ENCODE data around the gene HDAC4.

Gene HDAC4

DNA sequence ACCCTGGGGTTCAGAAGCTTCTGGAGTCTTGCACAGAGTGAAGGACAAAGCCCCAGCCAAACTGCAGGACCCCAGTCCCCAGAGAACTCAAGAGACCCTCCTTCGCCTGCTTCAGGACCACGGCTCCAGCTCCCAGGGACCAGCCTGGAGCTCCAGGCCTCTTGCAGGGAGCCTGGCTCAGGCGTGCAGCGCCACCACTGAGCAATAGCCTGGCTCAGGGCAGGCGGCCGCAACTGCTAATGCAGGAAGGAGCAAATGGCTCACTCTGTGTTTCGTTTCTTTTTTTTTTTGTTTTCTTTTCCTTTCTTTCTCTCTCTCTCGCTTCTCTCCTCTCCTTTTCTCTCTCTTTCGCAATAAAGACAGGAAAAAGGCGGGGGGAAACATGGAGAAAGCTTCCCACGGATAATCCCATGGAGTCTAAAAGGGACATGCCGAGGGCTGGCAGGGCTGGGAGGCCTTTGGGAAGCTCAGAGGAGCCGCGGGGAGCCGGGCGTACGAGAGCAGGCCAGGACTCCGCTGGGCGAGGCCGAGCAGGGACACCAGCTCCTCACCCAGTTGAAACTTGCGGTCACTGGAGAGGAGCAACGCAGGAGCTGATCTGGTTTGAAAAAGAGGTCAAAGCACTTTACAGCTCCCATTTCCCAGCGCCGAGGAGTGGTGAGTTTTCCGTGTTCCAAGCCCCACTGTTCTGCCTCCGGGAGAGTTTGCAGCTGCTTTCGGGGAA, 308.1 kb downstream of the HDAC4 start:
- peaks cover 14% of the 10 kb centered on the region for H3K4me1 ChIP-seq (ENCODE audit: insufficient read depth, insufficient read length)
- H3K4me3 ChIP-seq (ENCODE audit: insufficient read length, low read depth), result no peak overlapping the region
- no peaks in the 10 kb centered on the region for H3K27me3 ChIP-seq (ENCODE audit: insufficient read depth, insufficient read length)
- no peaks in the 10 kb centered on the region for H3K9me3 ChIP-seq (ENCODE audit: insufficient read depth, low read length)
- peaks cover 24% of the 10 kb centered on the region for H3K36me3 ChIP-seq (ENCODE audit: insufficient read depth, insufficient read length, low read length)
- no peak for TF ChIP-seq SUZ12 (IDR thresholded peaks at IDR 0.05; ENCODE audit: extremely low read depth, insufficient read depth, insufficient read length)
- no peak for TF ChIP-seq ZNF274 (IDR thresholded peaks at IDR 0.05; ENCODE audit: low read depth, low read length)
- no peak for TF ChIP-seq YY1 (IDR thresholded peaks at IDR 0.05; ENCODE audit: insufficient read depth, insufficient read length)
- no peak overlapping the region for H3K9ac ChIP-seq (ENCODE audit: insufficient read length, low read depth)
- no peak for DNase-seq (ENCODE audit: low read depth, low spot score)

DNA sequence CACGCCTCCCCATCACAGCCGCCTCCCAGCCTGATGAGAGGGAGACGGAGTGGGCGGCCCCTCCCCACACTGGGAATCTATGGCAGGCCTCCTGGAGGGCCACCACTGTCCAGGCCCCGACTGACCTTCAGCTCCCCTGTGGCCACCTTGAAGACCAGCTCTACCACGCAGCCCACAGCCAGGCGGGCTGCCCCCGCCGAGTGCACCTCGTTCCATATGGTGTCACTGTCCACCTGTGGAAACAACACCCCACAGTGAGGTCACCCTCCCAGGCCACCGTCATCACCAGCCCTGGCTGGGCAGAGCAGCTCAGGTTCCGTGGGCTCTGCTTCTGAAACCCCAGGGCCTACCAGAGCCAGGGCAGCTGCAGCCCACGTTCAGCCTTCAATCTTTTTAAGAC, 310.9 kb downstream of the HDAC4 start:
- Histone ChIP-seq H3K36me3 (ENCODE audit: insufficient read depth, insufficient read length, low read length) (peaks cover 20% of the 10 kb centered on the region), H3K4me3 (ENCODE audit: insufficient read length, low read depth) (no peak overlapping the region), H3K9ac (ENCODE audit: insufficient read length, low read depth) (no peak overlapping the region), H3K27me3 (ENCODE audit: insufficient read depth, insufficient read length) (no peaks in the 10 kb centered on the region), H3K4me1 (ENCODE audit: insufficient read depth, insufficient read length) (peaks cover 13% of the 10 kb centered on the region), H3K9me3 (ENCODE audit: insufficient read depth, low read length) (no peaks in the 10 kb centered on the region)
- TF ChIP-seq SUZ12 (IDR thresholded peaks at IDR 0.05; ENCODE audit: extremely low read depth, insufficient read depth, insufficient read length) (no peak), ZNF274 (IDR thresholded peaks at IDR 0.05; ENCODE audit: low read depth, low read length) (no peak), YY1 (IDR thresholded peaks at IDR 0.05; ENCODE audit: insufficient read depth, insufficient read length) (no peak)
- DNase-seq (ENCODE audit: low read depth, low spot score), result no peak

DNA sequence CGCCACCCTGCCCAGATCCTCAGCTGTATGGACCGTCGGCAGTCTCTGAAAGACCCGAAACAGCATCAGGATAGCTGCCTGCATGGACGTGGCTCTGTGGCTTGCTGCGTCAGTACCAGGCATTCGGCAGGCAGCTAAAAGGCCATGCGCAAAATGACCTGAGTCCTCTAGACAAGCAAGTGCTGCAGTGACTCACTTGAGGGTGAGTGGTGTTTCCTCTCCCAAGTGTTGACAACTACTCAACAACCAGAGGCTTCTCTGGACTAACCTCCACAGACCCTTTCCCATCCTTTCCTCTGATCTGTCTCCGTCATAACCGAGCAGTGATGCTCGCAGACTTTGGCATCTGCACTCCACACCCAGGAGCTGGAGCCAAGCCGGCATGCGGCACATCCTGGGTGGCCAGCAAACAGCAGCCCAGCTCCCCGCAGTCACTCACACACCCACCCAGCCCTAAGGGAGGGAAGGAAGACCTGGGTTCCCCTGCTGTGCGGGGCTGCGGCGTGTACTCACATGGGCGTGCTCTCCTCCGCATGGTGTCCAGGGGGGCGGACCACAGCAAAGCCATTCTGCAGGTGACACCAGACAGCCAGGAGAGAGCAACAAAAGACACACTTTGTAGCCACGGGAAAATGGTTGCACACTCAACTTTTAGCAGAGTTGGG, 313.6 kb downstream of the HDAC4 start:
- no peaks in the 10 kb centered on the region for H3K27me3 ChIP-seq (ENCODE audit: insufficient read depth, insufficient read length)
- no peak overlapping the region for H3K4me3 ChIP-seq (ENCODE audit: insufficient read length, low read depth)
- peaks cover 1% of the 10 kb centered on the region for H3K4me1 ChIP-seq (ENCODE audit: insufficient read depth, insufficient read length)
- H3K9me3 ChIP-seq (ENCODE audit: insufficient read depth, low read length), result no peaks in the 10 kb centered on the region
- DNase-seq (ENCODE audit: low read depth, low spot score), result no peak
- TF ChIP-seq ZNF274 (IDR thresholded peaks at IDR 0.05; ENCODE audit: low read depth, low read length) (no peak), YY1 (IDR thresholded peaks at IDR 0.05; ENCODE audit: insufficient read depth, insufficient read length) (no peak), SUZ12 (IDR thresholded peaks at IDR 0.05; ENCODE audit: extremely low read depth, insufficient read depth, insufficient read length) (no peak)
- no peak overlapping the region for H3K9ac ChIP-seq (ENCODE audit: insufficient read length, low read depth)
- peaks cover 19% of the 10 kb centered on the region for H3K36me3 ChIP-seq (ENCODE audit: insufficient read depth, insufficient read length, low read length)

DNA sequence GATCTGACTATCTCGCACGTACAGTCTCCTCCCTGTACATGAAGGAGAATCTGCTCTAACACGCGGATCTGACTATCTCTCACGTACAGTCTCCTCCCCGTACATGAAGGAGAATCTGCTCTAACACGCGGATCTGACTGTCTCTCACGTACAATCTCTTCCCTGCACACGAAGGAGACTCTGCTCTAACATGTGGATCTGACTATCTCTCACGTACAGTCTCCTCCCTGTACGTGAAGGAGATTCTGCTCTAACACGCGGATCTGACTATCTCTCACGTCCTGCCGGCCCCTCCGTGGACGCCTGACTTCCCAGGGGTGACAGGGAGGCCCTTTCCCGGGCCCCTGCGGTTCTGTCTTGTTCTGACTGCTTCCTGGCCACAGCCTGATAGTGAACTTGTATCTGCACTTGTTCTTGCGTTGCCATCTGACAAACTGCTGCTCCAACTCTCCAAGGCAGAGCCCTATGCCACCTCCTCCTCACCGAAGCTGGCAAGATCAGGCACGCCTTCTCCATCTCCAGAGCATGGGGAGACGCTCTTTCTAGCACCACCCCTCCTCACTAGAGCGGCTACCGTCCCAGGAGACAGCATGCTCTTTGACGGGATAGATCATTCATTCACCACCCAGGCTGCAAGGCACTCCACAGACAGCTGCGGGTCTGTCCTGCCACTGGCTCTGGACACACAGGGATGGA, 314.3 kb downstream of the HDAC4 start:
- Histone ChIP-seq H3K4me3 (ENCODE audit: insufficient read length, low read depth) (no peak overlapping the region), H3K4me1 (ENCODE audit: insufficient read depth, insufficient read length) (no peaks in the 10 kb centered on the region), H3K9ac (ENCODE audit: insufficient read length, low read depth) (no peak overlapping the region), H3K27me3 (ENCODE audit: insufficient read depth, insufficient read length) (no peaks in the 10 kb centered on the region), H3K9me3 (ENCODE audit: insufficient read depth, low read length) (no peaks in the 10 kb centered on the region), H3K36me3 (ENCODE audit: insufficient read depth, insufficient read length, low read length) (peaks cover 18% of the 10 kb centered on the region)
- no peak for DNase-seq (ENCODE audit: low read depth, low spot score)
- TF ChIP-seq SUZ12 (IDR thresholded peaks at IDR 0.05; ENCODE audit: extremely low read depth, insufficient read depth, insufficient read length), result no peak
- TF ChIP-seq YY1 (IDR thresholded peaks at IDR 0.05; ENCODE audit: insufficient read depth, insufficient read length), result no peak
- TF ChIP-seq ZNF274 (IDR thresholded peaks at IDR 0.05; ENCODE audit: low read depth, low read length), result no peak

DNA sequence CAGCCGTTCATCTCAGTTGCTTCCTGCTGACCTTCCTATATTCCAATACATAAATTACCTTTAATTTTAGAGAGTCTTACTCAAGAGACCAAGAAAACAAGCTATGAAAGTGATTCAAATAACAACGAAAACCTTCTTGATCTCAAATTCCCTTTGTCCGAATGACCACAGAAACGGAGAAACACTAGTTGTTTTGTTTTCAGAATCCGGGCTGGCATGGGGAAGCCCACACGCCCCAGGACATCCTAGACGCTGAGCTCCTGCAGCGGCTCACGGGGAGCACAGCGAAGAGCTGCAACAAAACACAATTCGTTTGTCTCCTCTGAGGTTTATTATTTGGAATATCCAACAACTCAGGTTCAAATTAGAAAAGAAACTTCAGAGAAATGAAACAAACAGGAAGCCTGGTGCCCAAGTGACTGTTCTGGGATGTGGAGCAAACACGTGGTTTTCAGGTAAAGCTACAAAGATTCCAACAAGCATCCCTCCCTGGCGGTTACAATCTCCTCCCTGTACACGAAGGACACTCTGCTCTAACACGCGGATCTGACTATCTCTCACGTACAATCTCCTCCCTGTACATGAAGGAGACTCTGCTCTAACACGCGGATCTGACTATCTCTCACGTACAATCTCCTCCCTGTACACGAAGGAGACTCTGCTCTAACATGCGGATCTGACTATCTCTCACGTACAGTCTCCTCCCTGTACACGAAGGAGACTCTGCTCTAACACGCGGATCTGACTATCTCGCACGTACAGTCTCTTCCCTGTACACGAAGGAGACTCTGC, 315.4 kb downstream of the HDAC4 start:
- Histone ChIP-seq H3K9me3 (ENCODE audit: insufficient read depth, low read length) (no peaks in the 10 kb centered on the region), H3K4me1 (ENCODE audit: insufficient read depth, insufficient read length) (no peaks in the 10 kb centered on the region), H3K9ac (ENCODE audit: insufficient read length, low read depth) (no peak overlapping the region), H3K4me3 (ENCODE audit: insufficient read length, low read depth) (no peak overlapping the region), H3K27me3 (ENCODE audit: insufficient read depth, insufficient read length) (no peaks in the 10 kb centered on the region), H3K36me3 (ENCODE audit: insufficient read depth, insufficient read length, low read length) (peaks cover 22% of the 10 kb centered on the region)
- DNase-seq (ENCODE audit: low read depth, low spot score), result no peak
- TF ChIP-seq SUZ12 (IDR thresholded peaks at IDR 0.05; ENCODE audit: extremely low read depth, insufficient read depth, insufficient read length), result no peak
- TF ChIP-seq ZNF274 (IDR thresholded peaks at IDR 0.05; ENCODE audit: low read depth, low read length), result no peak
- TF ChIP-seq YY1 (IDR thresholded peaks at IDR 0.05; ENCODE audit: insufficient read depth, insufficient read length), result no peak

DNA sequence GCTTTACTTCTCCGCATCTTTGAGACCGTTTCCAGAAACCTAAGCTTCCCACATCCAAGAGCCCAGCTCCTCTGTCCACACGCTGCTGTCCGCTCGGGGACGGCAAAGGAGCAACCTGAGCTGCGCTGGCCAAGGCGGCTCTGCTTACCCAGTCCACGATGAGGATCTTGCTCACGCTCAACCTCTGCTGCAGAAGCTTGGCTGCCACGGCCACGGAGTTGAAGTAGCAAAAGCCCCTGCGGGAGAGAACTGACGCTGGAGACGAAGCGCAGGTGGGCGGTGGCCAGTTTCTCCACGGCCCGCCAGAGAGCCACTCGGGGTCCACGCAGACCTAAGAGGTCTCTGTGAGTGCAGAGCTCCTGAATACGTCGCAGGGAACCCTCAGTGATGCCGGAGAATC, 316.8 kb downstream of the HDAC4 start:
- no peaks in the 10 kb centered on the region for H3K27me3 ChIP-seq (ENCODE audit: insufficient read depth, insufficient read length)
- peaks cover 27% of the 10 kb centered on the region for H3K36me3 ChIP-seq (ENCODE audit: insufficient read depth, insufficient read length, low read length)
- H3K9me3 ChIP-seq (ENCODE audit: insufficient read depth, low read length), result no peaks in the 10 kb centered on the region
- H3K9ac ChIP-seq (ENCODE audit: insufficient read length, low read depth), result no peak overlapping the region
- DNase-seq (ENCODE audit: low read depth, low spot score), result no peak
- H3K4me3 ChIP-seq (ENCODE audit: insufficient read length, low read depth), result no peak overlapping the region
- no peaks in the 10 kb centered on the region for H3K4me1 ChIP-seq (ENCODE audit: insufficient read depth, insufficient read length)
- TF ChIP-seq SUZ12 (IDR thresholded peaks at IDR 0.05; ENCODE audit: extremely low read depth, insufficient read depth, insufficient read length), result no peak
- no peak for TF ChIP-seq ZNF274 (IDR thresholded peaks at IDR 0.05; ENCODE audit: low read depth, low read length)
- TF ChIP-seq YY1 (IDR thresholded peaks at IDR 0.05; ENCODE audit: insufficient read depth, insufficient read length), result no peak
